T47D (cell line): ENCODE data around the gene MRPL53.
"Not testable (repeated sequence)": the region's sequence is repeated elsewhere in the genome, so short reads cannot be mapped to it uniquely, and the experiment has no call there.

ENCODE experiments used
- DNase-seq, 2 experiments: peaks; one replicate each; pipeline versions ENCODE4 v3.0.0 to v3.0.0-alpha.2; 2011 to 2012; ENCODE audit warnings: low read depth in 1 of 2, low spot score in 1 of 2
- JUND ChIP-seq: IDR thresholded peaks from 2 replicates; pipeline ENCODE4 v1.6.1; 2012; ENCODE audit warnings: low read depth
- in situ Hi-C: cut with HindIII; loops from 2 replicates; pipeline ENCODE4 v1.10.0; 2016; ENCODE audit warnings: low sequenced_read_pairs, low pct_unique_long_range_greater_than_20kb

The MRPL53 gene

DNA sequence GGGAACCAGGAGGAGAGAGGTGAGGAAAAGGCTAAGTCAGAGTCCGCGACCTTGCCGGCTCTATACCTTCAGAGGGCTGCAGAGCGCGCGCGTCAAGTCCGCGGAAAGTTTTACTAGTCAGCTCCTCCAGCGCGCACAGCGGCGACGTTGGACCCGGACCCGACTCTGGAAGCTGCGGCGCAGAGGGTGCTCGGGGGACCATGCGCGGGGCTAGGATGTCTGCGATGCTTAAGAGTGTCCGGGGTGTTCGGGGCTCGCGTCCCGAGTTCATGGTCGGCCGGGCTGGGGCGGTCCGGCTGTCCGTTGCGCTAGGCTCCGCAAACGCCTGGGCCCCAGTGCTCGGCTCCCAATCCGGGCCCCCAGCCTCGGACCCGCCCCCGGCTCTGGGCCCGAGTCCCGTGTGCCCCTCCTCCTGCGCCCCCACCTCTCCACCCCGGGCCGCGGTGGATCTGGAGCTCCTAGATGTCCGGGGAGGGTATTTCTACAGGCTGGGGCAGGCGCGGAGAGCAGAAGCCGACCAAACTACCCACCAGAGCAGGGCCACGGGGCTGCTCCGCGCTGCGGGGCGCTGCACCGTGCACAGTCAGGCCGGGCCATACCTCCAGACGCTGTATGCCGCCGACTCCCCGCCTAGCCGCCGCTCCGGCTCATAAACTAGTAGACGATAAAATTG is 26.9 kb upstream of the MRPL53 start, which contains the start of gene LBX2:
TSS of gene LBX2 (minus strand) at position 337 of the 673 bp plus-strand sequence. CDS start at position 271, 66 bp downstream.
- no peak for TF ChIP-seq JUND
- in situ Hi-C loops = no loop called here
- DNase-seq = no peak

DNA sequence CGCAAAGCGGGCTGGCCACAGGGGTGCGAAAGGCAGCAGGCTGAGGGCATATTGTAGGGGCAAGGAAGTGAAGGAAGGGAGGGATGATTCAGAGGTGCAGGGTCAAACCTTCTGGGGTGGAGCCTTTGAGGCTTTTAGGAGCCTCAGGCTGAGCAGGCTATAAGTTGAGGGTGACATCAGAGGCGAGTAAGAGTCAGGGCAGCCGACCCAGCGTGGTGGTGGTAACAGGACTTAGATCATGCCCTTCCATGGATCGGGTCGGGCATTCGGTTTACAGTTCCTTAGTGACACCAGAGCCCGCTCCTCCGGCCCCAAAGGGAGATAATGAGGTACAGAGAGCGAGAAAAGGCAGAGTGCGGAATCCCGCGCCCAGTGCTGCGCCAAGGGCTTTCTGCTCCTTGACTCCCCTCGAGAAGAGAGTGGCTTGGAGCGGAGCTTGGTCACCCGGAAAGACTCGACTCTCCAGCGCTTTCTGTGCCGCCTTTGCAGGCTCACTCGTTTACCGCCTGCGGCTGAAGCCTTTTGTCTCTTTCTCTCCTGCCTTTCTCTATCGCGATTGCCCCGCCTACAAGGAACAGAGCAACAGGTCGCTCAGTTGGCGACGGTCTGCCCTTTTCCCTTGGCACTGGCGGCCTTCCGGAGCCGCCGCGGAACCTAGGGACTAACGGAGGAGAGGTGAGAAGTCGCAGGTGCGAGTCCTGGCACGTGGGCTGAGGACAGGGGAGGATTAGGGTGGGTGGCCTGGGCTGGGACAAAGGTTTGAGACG is 26.2 kb upstream of the MRPL53 start:
- no peak for DNase-seq
- no peak for TF ChIP-seq JUND
- in situ Hi-C loops = no loop called here

DNA sequence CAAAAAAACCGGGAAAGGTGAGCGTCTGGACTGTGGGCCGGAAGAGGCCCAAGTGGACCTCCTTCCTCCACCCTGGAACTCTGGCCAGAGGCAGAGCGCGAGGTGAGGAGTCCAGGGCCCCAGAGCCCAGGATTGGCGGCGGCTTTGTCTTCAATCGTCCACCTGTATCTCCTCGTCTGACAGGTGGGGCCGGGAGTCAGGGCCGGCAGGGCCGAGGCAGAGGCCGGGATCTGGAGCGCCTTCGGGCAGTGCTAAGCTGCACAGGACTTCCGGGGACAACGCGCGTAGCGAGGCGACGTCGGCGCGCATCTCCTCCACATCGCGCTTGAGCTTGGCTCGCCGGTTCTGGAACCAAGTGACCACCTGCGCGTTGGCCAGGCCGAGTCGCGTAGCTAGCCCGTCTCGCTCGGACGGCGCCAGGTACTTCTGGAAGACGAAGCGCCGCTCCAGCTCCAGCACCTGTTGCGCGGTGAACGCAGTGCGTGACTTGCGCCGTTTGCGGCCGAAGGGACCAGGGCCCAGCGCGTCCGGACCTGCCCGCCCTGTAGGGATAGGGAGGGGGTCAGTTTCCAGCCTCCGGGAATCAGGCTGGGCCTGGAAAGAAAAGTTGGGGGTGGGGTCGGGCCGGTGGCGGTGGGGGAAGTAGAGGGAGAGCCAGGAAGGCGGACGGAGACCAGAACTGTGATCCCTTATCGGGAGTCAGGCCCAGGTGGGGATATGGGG is 25.5 kb upstream of the MRPL53 start:
- in situ Hi-C loops = no loop called here
- DNase-seq = no peak
- no peak for TF ChIP-seq JUND

DNA sequence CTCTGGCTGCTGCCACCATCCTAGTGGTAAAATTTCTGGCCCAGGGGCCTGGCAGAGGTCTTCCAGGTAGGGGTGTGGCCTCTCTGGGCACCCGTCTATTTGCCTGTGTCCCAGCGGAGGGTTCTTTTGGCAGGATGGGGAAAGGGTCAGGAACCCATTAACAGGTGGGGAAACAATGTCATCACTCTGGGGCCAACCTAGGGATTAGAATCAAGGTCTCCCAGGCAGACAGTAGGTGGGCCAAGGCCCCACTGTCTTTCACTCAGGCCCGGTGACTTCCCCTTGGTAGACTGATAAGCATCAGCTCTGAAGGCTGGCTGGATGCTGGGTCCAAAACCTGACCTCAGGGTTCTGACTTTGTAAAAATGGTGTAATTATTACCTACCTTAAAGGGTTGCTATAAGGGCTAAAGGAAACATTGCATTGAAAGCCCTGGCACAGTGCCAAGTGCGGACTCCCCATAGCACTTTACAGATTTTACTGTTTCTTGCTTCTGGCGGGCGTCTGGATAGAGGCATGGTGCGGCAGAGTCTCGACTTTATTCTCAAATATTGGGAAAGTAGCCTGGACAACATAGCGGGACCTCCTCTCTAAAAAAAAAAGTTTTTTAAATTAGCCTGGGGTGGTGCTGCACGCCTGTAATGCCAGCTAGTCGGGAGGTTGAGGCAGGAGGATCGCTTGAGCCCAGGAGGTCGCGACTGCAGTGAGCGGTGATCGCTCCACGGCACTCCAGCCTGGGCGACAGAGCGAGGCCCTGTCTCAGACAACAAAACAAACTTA is 24.7 kb upstream of the MRPL53 start:
- no peak for TF ChIP-seq JUND
- in situ Hi-C loops = no loop called here
- no peak for DNase-seq

DNA sequence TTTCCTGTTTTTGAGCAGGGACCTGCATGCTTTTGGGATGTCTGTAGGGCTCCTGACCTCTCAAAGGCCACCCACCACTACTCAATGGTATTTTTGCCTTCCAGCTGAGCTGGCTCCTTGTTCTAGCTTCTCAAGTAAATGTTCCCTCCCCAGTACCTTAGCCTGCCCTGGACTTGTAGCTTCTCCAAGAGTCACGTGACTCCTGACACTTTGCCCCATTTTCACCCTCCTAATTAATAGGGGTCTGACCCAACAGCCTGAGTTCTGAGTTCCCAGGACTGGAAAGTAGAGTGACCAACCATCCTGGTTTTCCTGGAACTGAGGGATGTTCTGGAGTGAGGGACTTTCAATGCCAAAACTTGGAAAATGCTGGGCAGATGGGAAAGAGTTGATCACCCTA is 23.0 kb upstream of the MRPL53 start:
- no peak for DNase-seq
- no peak for TF ChIP-seq JUND
- in situ Hi-C loops = no loop called here

DNA sequence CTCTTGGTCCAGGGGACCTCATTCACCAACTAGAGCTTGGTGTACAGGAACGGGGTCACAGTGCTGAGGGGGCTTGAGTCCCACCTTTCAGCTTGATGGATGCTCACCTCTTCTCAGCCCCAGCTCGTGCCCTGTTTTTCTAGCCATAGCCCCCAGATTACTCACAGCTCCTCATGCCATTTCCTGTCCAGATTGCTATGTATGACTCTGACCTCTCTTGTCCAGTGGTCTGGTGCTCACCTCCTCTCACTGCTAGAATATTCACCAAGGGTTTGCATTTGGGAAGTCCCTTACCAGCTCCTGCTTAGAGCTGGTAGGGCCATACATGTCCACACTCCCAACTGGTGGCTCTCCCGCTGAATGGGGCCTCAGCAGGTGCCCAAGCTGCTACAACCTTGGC is 21.1 kb upstream of the MRPL53 start:
- in situ Hi-C loops = no loop called here
- no peak for DNase-seq
- TF ChIP-seq JUND = no peak

DNA sequence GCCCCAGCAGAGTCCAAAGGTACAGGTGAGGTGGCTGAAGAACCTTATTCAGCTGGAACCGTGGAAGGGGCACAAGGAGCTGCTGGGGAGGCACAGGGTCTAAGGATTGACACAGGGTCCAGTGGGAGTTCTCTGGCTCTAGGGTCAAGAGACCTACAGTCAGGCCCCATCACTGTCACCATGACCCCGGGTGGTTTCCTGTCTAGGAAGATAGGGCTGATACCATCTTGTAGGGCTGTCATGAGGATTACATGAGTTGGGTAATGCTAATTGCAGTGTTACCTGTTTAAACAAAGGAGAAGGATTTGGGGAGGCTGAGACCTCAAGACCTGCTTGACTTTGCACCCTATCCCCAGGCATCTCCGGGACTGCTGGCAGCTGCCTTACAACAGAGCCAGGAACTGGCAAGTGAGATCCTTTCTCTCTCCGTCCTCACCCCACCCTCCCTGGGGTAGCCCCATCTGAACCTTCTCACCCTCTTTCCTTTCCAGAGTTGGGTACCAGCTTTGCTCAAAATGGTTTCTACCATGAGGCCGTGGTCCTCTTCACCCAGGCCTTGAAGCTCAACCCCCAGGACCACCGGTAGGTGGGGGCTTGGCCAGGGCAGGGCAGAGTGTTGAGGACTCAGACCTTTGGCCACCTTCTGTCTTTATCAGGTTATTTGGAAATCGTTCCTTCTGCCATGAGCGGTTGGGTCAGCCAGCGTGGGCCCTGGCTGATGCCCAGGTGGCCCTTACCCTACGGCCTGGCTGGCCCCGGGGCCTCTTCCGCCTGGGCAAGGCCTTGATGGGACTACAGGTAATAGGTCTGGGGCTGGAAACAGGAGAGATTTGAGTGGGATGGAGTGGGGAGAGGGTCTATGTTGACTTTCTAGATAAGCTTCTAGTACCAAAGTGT is 19.4 kb upstream of the MRPL53 start:
- no peak for DNase-seq
- TF ChIP-seq JUND = no peak
- in situ Hi-C loops = no loop called here

DNA sequence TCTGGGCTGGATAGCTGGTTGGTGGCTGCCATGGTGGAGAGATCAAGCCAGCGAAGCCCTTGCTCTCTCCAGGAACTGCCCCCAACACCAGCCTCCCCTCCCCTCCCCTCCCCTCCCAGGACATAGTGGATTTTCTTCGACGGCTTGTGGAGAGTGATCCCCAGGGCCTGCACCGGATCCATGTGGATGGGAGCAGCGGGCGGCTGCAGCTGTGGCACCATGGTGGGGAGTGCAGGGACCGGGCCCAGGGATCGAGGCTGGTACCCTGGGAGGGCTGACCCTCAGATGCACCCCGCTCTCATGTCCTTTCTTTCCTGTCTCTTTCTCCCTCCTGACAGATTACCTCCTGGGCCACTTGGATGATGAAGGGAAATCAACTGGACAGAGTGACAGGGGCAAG is 17.4 kb upstream of the MRPL53 start:
- in situ Hi-C loops = no loop called here
- DNase-seq = no peak
- TF ChIP-seq JUND = no peak

DNA sequence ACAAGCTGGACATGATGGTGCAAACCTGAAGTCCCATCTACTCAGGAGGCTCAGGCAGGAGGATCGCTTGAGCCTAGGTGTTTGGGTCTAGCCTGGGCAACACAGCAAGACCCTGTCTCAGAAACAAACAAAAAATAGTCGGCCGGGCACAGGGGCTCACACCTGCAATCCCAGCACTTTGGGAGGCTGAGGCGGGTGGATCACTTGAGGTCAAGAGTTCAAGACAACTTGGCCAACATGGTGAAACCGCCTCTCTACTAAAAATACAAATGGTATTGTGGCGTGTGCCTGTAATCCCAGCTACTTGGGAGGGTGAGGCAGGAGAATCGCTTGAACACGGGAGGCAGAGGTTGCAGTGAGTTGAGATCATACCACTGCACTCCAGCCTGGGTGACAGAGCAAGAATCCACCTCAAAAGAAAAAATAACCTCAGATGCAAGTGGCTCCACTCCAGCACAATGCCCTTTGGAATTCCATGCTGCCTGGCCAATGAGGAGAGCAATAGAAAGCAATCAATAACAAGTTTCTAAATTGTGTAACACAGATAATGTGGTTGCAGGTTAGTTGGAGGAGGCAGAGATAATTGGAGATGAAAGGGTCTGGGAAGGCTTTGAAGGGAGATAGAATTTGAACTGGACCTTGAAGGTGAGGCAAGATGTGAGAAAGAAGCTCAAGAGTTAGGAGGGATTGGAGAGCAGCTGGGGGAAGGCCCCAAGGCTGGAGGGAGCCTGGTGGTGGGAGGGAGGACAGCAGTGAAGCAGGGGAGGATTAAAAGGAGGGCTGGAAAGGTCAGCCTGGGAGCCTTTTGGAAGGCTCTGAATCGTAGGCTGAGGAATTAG is 16.4 kb upstream of the MRPL53 start:
- no peak for TF ChIP-seq JUND
- no peak for DNase-seq
- in situ Hi-C loops = no loop called here

DNA sequence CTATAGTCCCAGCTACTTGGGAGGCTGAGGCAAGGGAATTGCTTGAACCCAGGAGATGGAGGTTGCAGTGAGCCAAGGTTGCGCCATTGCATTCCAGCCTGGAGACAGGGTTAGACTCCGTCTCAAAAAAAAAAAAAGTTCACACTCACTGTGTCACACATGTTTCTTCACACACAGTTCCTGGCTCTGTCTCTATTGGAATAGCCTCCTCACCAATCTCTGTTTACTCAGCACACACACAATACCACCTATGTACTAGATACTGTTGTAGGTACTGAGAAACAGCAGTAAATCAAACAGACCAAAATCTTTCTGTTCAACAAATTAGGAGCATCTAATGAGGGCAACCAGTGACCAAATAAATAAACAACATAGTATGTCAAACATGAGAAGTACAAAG is 13.7 kb upstream of the MRPL53 start:
- no peak for TF ChIP-seq JUND
- no peak for DNase-seq
- in situ Hi-C loops = no loop called here

DNA sequence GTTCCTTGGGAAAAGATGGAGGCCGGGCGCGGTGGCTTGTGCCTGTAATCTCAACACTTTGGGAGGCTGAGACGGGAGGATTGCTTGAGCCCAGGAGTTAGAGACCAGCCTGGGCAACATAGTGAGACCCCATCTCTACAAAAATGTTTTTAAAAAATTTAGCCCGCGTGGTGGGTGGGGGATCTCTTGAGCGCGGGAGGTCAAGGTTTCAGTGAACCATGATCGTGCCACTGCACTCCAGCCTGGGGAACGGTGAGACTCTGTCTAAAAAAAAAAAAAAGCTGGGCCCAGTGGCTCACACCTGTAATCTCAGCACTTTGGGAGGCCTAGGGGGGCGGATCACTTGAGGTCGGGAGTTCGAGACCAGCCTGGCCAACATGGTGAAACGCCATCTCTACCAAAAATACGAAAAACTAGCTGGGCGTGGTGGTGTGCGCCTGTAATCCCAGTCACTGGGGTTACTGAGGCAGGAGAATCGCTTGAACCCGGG is 11.2 kb upstream of the MRPL53 start:
- DNase-seq, in situ Hi-C loops: not testable (repeated sequence)
